Mucosa of gallbladder (tissue), 1 donor: Measurements from ENCODE around the gene DOCK4. TPM values are rescaled to one million over a fixed set of nuclear protein-coding genes. Genes with fewer than 3 reads are reported as not detected.

Experiments
- DNase-seq: peaks from one replicate; pipeline ENCODE4 v3.0.0-alpha.2; 2020; ENCODE audit warnings: low spot score
- total RNA-seq: library from RNA; stranded (reverse); gene quantifications from one replicate; pipeline ENCODE4 v1.2.1, GENCODE V29; 2021
- donor health status: DM: no; HTN: no; CAD: no.

Gene DOCK4
- total RNA-seq, 1 donor from 2014 or later, result 26.1 TPM

GRCh38 chr7:112053737-112054069 lies 152.5 kb downstream of the DOCK4 start:
- no peak for DNase-seq

DNA sequence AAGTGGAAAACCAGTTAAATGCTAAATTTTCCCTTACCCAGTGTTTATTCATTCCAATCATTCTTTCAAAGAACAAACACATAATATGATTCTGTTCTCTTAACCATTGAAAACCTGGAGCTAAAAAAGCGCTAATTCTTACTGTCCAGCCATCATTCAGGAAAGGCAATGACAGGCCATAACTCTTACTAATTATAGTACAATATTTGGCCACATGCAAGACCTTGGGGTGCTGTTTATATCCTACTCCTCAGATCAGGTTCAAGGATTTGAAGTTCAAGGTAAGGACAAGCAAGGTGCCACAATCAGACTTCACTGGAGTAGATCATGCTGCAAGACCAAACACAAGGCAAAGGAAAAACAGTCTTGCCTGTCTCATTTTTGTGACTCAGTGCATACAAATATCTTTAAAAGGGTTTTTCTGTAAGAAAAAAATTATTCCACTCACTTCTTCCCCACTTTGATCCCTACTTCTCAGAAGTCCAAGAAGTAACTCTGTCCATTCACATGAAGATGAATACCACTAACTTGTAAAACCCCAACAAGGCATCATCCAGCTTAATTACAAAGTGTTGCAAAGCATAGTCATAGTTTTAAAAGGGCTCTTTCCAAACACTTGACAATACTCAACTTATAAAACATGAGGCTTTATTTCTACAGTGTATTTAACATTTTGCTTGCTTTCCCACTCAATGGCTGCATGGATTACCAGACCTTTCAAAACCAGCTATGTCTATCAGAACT lies 153.0 kb downstream of the DOCK4 start:
- no peak for DNase-seq

GRCh38 chr7:112052498-112052897 lies 153.7 kb downstream of the DOCK4 start:
- DNase-seq, result no peak

DNA sequence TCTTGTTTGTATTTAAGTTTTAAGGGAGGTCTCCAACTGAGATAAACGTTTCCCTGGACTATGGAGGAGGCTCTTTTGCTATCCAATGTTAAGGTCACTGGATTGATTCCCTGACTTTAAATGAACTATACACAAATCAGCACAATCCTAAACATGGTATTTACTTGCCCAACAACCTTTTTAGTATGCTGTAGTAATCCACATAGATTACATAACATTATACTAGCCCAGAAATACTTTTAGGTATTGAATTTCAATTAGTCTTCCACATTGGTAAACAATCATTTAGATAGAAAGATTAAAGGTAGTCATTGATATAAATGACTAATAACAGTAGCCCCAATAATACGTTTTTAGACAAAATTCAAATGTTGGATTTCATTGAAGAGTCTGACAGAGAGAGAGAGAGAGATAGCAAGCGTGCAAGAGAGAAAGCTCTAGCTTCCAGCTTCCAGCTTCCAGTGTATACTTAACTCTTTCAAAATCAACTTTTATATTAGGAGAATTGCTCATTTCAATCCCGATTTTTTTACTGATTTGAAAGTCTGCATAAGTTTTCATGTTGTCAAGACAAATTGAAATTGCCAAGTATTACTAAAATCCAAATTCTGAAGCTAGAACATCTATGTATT lies 155.8 kb downstream of the DOCK4 start:
- DNase-seq, result no peak

DNA sequence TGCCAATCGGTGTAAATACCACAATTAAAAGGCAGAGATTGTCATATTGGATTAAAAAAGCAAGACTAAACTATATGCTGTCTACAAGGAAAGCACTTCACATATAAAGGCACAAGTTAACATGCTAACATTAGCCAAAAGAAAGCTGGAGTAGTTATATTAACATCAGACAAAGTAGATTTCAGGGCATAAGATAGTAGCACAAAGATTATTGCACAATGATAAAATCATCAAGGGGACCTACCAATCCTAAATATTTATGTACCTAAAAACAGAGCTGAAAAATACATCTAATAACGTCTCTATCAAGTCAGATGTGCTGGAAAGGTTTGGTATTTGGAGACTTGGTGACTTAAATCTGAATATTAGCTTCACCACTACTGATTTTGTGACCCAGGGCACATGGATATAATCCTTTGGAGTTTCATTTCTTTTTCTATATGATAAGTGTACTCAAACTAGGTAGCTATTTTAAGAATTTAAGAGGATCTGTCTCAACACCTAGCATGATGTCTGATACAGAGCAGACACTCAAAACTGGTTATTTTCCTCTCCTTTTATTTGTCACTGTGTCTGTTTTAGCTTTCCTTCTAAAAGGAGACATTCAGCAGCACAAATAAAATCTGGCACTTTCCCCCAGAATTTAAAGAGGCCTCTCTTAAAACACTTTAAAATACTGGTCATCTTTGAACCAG lies 156.5 kb downstream of the DOCK4 start:
- DNase-seq, result no peak

DNA sequence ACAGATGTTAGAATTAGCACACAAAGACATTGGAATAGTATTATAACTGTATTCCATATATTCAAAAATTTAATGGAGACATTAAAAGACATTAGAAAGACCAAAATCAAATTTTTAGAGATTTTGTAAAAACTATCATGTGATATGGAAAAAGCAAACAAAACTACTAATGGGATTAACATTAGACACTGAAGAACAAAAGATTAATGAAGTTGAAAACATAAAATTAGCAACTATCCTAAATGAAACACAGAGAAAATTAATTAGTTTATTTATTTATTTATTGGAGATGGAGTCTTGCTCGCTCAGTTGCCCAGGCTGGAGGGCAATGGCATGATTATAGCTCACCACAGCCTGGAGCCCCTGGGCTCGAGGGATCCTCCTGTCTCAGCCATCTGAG lies 158.8 kb downstream of the DOCK4 start:
- no peak for DNase-seq

DNA sequence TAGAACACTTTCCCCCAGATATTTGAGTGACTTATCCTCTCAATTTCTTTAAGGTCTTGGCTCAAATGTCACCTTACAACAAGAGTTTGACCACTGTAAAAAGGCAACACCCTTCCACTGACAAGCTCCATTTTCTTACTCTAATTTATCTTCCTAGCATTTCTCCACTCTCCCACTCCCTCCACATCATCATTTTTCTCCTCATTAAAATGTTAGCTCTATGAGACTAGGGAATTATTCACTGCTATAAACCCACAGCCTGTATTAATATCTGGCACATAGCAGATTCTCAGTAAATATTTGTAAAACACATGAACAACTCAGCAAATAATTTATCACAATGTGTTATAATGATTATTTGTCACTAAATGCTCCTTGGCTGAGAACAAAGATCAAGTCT lies 161.0 kb downstream of the DOCK4 start:
- DNase-seq, result no peak

- no peak for DNase-seq
Measured at GRCh38 chr7:112042631-112043030, 163.6 kb downstream of the DOCK4 start.

GRCh38 chr7:112038353-112038752 lies 167.8 kb downstream of the DOCK4 start:
- no peak for DNase-seq

DNA sequence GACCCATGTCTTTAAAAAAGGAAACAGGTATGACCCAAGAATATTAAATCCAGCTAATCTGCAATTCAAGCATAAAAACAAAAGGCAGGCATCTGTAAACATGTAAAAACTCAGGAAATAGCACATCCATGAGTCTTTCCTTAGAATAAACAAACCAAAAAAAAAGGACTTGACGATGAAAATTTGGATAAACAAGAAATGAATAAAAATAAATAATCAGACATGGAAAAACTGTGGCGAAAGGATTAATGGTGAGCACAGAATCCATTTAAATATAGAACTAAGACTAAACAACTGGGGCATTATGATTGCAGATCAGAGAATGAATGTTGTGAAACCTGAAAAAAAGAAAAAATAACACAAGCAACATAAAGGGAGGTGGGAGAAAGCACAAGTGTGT lies 170.1 kb downstream of the DOCK4 start:
- no peak for DNase-seq

GRCh38 chr7:112031689-112032088 lies 174.5 kb downstream of the DOCK4 start:
- no peak for DNase-seq

DNA sequence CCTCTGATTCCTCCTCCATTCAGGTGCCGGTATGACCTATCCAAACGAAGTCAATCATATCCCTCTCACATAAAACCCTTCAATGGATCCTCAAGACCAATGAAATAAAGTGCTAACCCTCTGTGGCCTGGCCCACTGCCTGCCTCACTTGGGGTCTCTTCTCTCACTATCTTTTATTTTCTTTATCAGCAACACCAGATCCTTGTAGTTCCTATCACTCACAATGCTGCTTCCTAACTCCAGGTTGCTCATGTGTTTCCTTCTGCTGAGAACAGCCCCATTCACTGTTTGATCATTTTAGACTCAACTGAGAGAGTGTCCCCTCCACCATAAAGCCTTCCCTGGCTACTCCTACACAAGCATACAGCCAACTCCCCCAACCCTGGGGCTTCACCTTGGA lies 180.6 kb downstream of the DOCK4 start:
- no peak for DNase-seq

DNA sequence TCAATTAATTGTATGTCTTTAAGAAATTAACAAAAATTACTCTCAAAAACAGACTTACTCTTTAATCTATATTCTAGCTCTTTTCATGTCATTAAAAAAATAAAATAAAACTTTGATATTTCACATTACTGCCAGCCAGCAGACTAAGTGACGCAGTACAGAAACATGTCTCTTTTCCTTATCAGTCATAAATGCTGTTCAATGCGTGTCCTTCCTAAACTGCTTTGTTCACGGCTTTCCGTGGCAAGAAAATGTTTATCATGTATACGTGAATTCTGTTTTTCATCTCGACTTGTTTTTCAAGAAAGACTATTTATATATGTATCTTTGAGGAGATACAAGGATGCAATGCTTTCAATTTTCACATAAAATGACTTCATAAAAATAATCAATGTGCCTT lies 182.4 kb downstream of the DOCK4 start:
- DNase-seq, result no peak

DNA sequence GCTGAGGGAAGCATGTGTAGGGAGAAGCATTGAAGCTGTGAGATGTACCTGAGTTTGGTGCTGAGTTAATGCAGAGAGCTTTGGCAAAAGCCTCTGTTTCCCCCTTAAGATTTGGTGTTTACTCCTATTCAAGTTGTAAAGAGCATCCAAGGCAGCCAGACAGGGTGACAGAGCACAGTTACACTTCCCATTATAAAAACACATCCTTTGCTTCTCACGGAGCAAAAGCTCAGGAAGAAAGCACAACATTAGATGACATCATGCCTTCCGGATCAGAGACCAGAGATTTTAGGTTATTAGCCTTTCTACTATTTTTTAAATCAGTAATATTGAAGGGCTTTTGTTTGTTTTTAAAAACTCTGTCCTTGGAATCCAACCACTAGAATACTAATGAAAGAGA lies 182.9 kb downstream of the DOCK4 start:
- no peak for DNase-seq

DNA sequence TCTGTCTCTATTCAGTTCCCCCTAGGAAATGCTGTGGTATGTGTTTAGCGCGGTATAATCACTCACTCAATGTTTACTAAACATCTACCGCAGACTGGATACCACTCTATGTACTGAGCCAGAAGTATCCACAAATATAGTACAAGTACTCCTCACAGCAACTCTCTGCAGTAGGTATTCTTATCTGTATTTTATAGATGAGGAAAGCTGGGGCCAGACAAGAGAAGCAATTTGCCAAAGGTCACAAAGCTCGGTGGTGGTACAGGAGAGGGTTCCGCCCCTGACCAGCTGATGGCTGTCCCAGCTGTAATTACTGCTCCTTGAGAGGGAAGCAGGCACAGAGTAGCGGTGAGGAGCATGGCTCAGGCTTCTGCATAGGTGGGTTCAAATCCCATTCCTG lies 184.1 kb downstream of the DOCK4 start:
- no peak for DNase-seq

DNA sequence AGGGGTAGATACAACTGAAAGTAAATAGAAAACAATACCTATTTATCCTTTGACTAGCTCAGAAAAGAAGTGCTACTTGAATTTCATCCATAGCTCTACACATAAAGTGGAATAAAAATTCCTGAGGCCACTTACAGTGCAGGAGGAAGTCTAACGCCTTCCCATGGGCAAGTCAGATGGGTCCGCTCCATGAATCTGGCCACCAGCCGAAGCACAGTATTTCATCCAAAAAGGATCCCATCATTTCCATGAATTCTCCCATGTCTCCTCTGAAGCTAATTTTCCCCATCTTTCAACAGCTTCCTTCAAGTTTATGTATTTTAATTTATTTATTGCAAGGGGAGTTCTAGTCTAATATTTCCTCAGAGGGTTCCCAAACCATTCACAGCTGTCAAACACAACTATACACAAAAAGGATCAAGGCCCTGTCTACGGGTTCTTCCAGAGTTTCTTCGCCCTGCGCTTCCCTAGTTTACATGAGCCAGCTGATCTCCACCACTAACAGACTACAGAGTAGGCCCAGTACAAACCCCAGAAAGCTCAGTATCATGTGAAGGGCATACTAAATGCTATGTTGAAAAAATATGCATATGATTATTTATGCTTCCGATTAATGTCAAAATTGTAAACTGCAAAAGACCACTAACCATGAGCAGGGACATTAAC lies 184.7 kb downstream of the DOCK4 start:
- DNase-seq, result no peak

DNA sequence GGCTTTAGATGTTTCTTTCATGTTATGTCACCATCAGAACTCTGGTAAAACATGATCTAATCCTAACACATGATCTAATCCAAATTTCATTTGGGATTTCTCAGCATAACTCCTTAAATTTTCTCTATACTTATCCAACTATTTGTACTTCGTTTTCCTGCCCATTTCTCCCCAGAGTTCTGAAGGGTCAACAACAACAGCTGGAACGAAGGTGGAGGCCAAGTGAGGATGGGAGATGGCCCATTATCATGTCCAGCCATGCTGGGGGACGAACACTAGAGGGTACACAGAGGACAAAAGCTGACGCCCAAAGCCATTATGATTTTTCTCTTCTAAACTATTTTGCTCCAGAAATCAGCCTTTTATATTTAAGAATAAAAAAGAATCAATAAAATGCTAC lies 185.4 kb downstream of the DOCK4 start:
- DNase-seq, result no peak

DNA sequence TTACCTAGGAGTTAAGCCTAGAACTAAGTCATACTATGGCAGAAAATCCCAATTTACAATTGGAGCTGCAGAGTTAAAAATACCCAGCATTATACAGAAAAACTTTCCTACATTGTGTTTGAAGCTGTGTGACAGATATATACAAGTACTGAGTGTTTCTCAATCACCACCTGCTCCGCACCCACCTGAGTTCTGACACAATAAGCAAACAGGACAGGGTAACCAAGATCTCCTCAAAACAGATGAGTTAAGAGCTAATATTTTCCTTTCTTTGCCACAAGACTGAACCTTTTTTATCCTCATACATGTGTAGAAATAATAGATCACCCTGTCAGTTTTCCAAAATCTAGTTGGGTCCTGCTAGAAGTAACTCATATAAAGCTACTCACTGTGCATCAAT lies 186.3 kb downstream of the DOCK4 start:
- no peak for DNase-seq

DNA sequence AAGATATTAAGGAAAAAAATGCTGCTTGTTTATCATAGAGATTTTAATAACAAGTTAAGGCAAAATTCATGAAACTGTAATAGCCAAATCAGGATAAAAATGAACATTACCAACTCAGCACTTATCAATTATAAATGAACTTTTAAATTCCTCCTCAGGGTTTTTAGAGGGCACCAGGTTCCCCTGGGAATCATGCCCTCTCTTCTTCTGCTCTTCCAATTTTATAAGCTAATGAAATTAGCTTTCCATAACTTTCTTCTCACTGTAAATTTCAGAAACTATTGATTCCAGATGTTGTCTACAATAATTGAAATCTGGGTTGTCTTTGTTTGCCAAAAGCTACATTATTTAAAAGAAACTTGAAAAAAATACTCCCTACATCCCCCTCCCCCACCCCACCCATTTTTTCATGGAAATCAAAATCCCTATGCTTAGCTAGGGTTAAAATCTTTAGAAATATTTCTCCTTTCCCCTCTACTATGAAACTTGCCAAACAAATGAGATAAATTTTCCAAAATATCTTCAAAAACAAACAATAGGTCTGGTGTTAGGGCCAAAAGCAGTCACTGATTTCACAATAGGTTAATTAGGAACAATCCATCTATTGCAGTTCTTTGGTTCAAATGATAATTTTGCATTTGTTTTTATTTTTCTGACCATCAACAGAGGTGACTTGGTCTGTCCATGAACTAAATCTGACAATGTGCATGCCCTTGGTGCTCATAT lies 187.7 kb downstream of the DOCK4 start:
- no peak for DNase-seq

DNA sequence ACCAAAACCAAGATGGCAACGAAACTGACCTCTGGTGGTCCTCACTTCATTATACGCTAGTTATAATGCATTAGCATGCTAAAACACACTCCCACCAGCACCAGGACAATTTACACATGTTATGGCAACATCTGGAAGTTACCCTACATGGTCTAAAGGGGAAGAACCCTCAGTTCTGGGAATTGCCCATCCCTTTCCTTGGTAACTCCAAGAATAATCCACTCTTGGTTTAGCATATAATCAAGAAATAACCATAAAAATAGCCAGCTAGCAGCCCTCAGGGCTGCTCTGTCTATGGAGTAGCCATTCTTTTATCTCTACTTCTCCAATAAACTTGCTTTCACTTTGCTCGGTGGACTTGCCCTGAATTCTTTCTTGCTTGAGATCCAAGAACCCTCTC lies 191.1 kb downstream of the DOCK4 start:
- DNase-seq, result no peak

DNA sequence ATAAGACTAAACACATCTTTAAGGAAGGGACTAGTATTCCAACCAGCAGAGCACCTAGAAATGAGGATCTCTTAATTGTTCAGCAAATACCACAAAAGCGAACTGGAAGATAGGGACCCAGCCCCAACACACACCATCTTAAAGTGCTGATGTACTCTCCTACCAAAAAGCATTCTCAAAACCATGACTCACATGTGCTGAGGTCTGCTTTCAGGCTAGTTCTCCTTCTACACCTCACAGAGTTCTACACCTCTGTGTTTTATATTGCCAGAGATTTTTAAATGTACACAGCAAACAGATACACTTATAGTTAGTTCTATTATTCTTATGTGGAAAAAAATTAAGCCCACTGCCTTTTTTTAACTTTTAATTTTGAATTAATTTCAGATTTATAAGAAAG lies 191.9 kb downstream of the DOCK4 start:
- no peak for DNase-seq

- no peak for DNase-seq
Measured at GRCh38 chr7:112013274-112013673, 192.9 kb downstream of the DOCK4 start.
